ENCODE results near the gene ZNF580. TPM values are rescaled to one million over a fixed set of nuclear protein-coding genes. Genes with fewer than 3 reads are reported as not detected.

Gene ZNF580
- total RNA-seq, 1 experiment from 2014 or later = 22.8 TPM

DNA sequence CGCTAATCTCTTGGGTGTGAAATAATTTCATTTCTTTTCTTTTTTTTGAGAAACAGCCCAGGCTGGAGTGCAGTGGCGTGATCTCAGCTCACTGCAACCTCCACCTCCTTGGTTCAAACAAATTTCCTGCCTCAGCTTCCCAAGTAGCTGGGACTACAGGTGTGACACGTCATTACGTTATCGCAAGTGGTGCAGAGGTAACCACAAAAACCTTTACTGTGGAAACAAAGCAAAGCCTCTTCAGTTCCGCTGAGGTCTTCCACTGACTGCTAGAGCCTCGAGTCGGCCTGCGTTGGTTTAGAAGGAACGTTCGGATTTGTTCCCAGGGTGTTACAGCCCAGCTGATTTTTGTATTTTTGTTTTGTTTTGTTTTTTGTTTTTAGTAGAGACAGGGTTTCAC, 14.5 kb upstream of the ZNF580 start:
- H3K79me2 ChIP-seq (ENCODE audit: insufficient read depth, low read length) = no peaks in the 10 kb centered on the region
- no peak overlapping the region for H2AK5ac ChIP-seq (ENCODE audit: insufficient read length, low read length)
- H4K8ac ChIP-seq (replicated peaks; ENCODE audit: insufficient read length, low read depth, low read length) = no peak overlapping the region
- H3K27ac ChIP-seq (ENCODE audit: insufficient read length, low read depth, low read length) = no peak overlapping the region
- peaks cover 0 to 4% (median 4%) of the 10 kb centered on the region in 3 experiments; a peak in 3 of 7 replicates for H3K36me3 Mint-ChIP-seq (ENCODE audit: insufficient read depth in 1 of 3, low read depth in 3 of 3)
- H3K27me3 ChIP-seq (ENCODE audit: insufficient read depth, low read length) = no peaks in the 10 kb centered on the region
- no peak for TF ChIP-seq CTCF (conservative IDR thresholded peaks at IDR 0.05)
- H3K27ac Mint-ChIP-seq = no peak overlapping the region
- no peak overlapping the region for H2AFZ ChIP-seq (ENCODE audit: low read length)
- H2BK12ac ChIP-seq (ENCODE audit: insufficient read length, low read depth, low read length) = no peak overlapping the region
- no peak overlapping the region for H3K4me2 ChIP-seq (ENCODE audit: insufficient read depth, insufficient read length, low read length)
- no peak overlapping the region for H2BK120ac ChIP-seq (ENCODE audit: low read depth, low read length, poor library complexity, severe bottlenecking)
- no peak overlapping the region for H2BK15ac ChIP-seq (ENCODE audit: low read depth, low read length)
- no peak overlapping the region for H3K18ac ChIP-seq (ENCODE audit: insufficient read length, low read depth, low read length)
- no peak overlapping the region for H3K4ac ChIP-seq (ENCODE audit: low read depth, low read length)
- no peaks in the 10 kb centered on the region for H3K9me3 Mint-ChIP-seq
- H4K5ac ChIP-seq (ENCODE audit: insufficient read length, low read depth, low read length) = no peak overlapping the region
- H3K14ac ChIP-seq (ENCODE audit: insufficient read depth, low read length) = no peak overlapping the region
- no peaks in the 10 kb centered on the region for H3K23me2 ChIP-seq (ENCODE audit: insufficient read length, low read depth, low read length, poor library complexity, severe bottlenecking)
- no CpG with 5 or more reads among the region's 11 CpGs for WGBS (ENCODE audit: extremely low coverage, insufficient read length, low lambda C conversion rate)
- H3K27me3 Mint-ChIP-seq (ENCODE audit: low read depth) = peaks cover 2% of the 10 kb centered on the region
- no peak overlapping the region for H3T11ph ChIP-seq (ENCODE audit: low read length)
- no peak overlapping the region for H3K56ac ChIP-seq (ENCODE audit: insufficient read length, low read depth, low read length)
- peaks cover 8 to 15% of the 10 kb centered on the region in 2 experiments for H3K4me1 Mint-ChIP-seq
- H4K20me1 ChIP-seq (ENCODE audit: control insufficient read depth, insufficient read depth, insufficient read length) = no peaks in the 10 kb centered on the region
- H3K9ac ChIP-seq (ENCODE audit: extremely low read depth, insufficient read length, low read length) = no peak overlapping the region
- no peak for DNase-seq
- H3K9me3 ChIP-seq (ENCODE audit: control insufficient read depth, low read depth, low read length) = no peaks in the 10 kb centered on the region
- H4K91ac ChIP-seq (ENCODE audit: insufficient read length, low read depth, low read length) = no peak overlapping the region
- H2BK5ac ChIP-seq (ENCODE audit: insufficient read length, low read length) = no peak overlapping the region
- no peak overlapping the region for H3K4me3 Mint-ChIP-seq
- H3K4me1 ChIP-seq (ENCODE audit: insufficient read depth, low read length) = no peaks in the 10 kb centered on the region
- H3K79me1 ChIP-seq (ENCODE audit: insufficient read depth, low read depth, low read length, poor library complexity, severe bottlenecking) = no peaks in the 10 kb centered on the region
- no peak overlapping the region for H2BK20ac ChIP-seq (ENCODE audit: low read depth, low read length, poor library complexity, severe bottlenecking)
- no peak overlapping the region for H3K23ac ChIP-seq (ENCODE audit: insufficient read length, low read depth, low read length)
